Body of pancreas (tissue), 4 donors: ENCODE results near the gene SDS.

ENCODE experiments used
- POLR2A ChIP-seq, 3 donors: fragments of 450-650 bp; IDR thresholded peaks; one replicate each; pipeline ENCODE4 v1.6.1; 2016; ENCODE audit warnings: antibody characterized with exemption in 3 of 3, mild to moderate bottlenecking in 2 of 3
- TF ChIP-seq, protein P1 (sequence below), 7 experiments: fragments of 450-650 bp in 4 of 7; fragments of 200-600 bp in 3 of 7; sonication (generic) in 3 of 7; IDR thresholded peaks; one replicate each; pipeline ENCODE4 v1.5.1; 2016 to 2019; ENCODE audit warnings: antibody characterized with exemption in 7 of 7

DNA sequence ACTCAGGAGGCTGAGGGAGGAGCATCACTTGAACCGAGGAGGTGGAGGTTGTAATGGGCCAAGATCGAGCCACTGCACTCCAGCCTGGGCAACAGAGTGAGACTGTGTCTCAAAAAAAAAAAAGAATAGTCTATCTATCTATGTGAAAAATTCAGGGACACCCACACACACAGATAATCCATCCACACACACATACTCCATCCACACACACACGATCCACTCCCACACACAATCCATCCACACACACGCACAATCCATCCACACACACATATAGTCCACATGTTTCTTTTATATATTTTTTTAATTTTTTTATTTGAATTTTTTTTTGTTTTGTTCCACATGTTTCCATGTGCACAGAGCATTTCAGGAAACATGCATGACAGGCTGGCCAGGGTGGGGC lies 3.3 kb downstream of the SDS start:
- TF ChIP-seq, protein P1, sequence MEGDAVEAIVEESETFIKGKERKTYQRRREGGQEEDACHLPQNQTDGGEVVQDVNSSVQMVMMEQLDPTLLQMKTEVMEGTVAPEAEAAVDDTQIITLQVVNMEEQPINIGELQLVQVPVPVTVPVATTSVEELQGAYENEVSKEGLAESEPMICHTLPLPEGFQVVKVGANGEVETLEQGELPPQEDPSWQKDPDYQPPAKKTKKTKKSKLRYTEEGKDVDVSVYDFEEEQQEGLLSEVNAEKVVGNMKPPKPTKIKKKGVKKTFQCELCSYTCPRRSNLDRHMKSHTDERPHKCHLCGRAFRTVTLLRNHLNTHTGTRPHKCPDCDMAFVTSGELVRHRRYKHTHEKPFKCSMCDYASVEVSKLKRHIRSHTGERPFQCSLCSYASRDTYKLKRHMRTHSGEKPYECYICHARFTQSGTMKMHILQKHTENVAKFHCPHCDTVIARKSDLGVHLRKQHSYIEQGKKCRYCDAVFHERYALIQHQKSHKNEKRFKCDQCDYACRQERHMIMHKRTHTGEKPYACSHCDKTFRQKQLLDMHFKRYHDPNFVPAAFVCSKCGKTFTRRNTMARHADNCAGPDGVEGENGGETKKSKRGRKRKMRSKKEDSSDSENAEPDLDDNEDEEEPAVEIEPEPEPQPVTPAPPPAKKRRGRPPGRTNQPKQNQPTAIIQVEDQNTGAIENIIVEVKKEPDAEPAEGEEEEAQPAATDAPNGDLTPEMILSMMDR (IDR thresholded peaks at IDR 0.05) = no peak
- no peak for TF ChIP-seq POLR2A (IDR thresholded peaks at IDR 0.05)
